ENCODE data around the gene DNAJB6.

DNAJB6 gene

GRCh38 chr7:157457355-157458253, 120.8 kb downstream of the DNAJB6 start:
- 84% methylated on average over 27 of the region's 27 CpGs for WGBS
- Histone ChIP-seq H3K9me3 (ENCODE audit: insufficient read depth, low read depth, low read length) (peaks cover 73% of the 10 kb centered on the region), H3K27me3 (ENCODE audit: insufficient read depth, low read length) (no peaks in the 10 kb centered on the region), H3K9ac (ENCODE audit: low read depth, low read length) (no peak overlapping the region), H3K4me1 (ENCODE audit: insufficient read depth, low read length) (no peaks in the 10 kb centered on the region), H3K36me3 (ENCODE audit: insufficient read depth, low read length) (no peaks in the 10 kb centered on the region), H3K27ac (ENCODE audit: low read depth, low read length) (no peak overlapping the region), H3K4me3 (ENCODE audit: low read length) (no peak overlapping the region)

DNA sequence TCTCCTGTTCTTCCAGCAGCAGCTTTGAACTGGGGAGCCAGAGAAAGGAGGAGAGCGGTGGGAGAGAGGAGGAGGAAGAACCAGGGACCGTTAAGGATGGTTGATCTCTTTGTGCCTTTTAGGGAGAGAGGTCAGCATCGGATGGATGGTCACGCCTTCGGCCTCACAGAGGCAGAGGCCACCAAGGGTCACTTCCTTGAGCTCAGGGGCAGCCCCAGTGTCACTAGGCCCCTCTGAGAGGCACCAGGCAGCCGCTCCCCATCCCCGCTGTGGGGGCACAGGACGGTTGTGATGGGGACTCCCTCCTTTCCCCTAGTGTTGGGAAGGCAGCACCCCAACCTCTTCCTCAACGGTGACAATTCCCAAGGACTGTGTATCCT, 121.4 kb downstream of the DNAJB6 start:
- Histone ChIP-seq H3K27me3 (ENCODE audit: insufficient read depth, low read length) (no peaks in the 10 kb centered on the region), H3K27ac (ENCODE audit: low read depth, low read length) (no peak overlapping the region), H3K4me3 (ENCODE audit: low read length) (no peak overlapping the region), H3K4me1 (ENCODE audit: insufficient read depth, low read length) (no peaks in the 10 kb centered on the region), H3K9me3 (ENCODE audit: insufficient read depth, low read depth, low read length) (peaks cover 78% of the 10 kb centered on the region), H3K36me3 (ENCODE audit: insufficient read depth, low read length) (no peaks in the 10 kb centered on the region), H3K9ac (ENCODE audit: low read depth, low read length) (no peak overlapping the region)
- WGBS = 86% methylated on average over 9 of the region's 9 CpGs

DNA sequence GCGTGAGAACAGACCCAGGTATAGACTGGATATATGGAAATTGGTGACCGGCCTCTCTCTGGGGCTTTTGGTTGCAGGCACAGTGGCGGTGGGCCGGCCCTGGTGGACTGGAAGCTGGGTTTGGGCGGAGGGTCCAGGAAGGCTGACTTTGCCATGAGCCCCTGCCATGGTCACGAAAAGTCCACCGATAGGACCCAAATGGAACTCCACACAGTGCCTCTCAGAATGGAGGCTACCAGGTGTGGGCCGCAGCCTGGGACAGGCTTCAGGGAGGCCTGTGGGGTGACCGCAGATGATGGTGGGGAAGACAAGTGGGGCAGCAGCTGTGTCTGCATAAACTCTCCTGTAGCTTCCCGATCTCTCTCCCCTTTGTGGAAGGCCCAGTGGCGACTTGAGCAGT, 123.2 kb downstream of the DNAJB6 start:
- Histone ChIP-seq H3K27ac (ENCODE audit: low read depth, low read length) (no peak overlapping the region), H3K36me3 (ENCODE audit: insufficient read depth, low read length) (no peaks in the 10 kb centered on the region), H3K4me1 (ENCODE audit: insufficient read depth, low read length) (no peaks in the 10 kb centered on the region), H3K27me3 (ENCODE audit: insufficient read depth, low read length) (no peaks in the 10 kb centered on the region), H3K4me3 (ENCODE audit: low read length) (no peak overlapping the region), H3K9me3 (ENCODE audit: insufficient read depth, low read depth, low read length) (peaks cover 83% of the 10 kb centered on the region), H3K9ac (ENCODE audit: low read depth, low read length) (no peak overlapping the region)
- 90% methylated on average over 11 of the region's 11 CpGs for WGBS

DNA sequence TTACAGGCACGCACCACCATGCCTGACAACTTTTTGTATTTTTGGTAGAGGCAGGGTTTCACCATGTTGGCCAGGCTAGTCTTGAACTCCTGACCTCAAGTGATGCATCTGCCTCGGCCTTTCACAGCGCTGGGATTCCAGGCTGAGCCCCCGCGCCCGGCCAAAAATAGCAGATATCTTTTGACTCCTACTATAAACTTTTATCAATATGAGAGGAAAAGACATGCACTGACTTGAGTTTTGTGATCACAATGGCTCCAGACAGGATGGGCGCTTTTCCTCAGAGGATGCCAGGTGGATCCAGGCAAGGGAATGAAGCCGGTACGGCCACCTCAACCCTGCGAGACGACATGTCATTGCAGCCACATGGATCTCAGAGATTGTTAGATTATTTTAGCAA, 123.9 kb downstream of the DNAJB6 start:
- Histone ChIP-seq H3K4me1 (ENCODE audit: insufficient read depth, low read length) (no peaks in the 10 kb centered on the region), H3K27ac (ENCODE audit: low read depth, low read length) (no peak overlapping the region), H3K9ac (ENCODE audit: low read depth, low read length) (no peak overlapping the region), H3K36me3 (ENCODE audit: insufficient read depth, low read length) (no peaks in the 10 kb centered on the region), H3K27me3 (ENCODE audit: insufficient read depth, low read length) (no peaks in the 10 kb centered on the region), H3K9me3 (ENCODE audit: insufficient read depth, low read depth, low read length) (peaks cover 81% of the 10 kb centered on the region), H3K4me3 (ENCODE audit: low read length) (no peak overlapping the region)
- 90% methylated on average over 11 of the region's 11 CpGs for WGBS

DNA sequence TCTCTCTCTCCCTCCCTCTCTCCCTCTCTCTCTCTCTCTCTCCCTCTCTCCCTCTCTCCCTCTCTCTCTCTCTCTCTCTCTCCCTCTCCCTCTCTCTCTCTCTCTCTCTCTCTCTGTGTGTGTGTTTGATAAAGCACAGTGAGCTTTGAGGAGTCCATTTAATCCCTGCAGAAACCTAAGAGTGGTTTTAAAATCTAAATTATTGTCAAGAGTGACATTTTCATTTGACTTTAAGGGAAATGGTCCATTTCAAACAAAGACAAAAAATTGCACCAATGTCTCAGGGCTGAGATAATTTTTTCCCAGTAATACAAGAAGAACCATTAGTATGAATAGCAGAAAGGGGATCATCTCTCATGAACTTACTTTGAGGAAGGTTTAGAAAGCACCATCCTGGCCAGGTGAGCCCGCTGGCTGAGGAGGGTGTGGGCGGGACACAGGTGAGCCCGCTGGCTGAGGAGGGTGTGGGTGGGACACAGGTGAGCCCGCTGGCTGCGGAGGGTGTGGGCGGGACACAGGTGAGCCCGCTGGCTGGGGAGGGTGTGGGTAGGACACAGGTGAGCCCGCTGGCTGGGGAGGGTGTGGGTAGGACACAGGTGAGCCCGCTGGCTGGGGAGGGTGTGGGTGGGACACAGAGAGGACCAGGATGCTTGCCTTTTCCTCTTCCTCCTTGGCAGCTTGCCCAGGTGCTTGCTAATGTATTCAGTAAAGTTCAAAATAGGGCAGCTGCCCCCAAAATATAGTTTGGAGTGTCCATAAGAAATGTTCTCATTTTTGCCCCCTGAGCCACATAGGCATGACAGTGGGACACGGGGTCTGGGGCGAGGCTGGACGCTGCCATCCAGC, 125.0 kb downstream of the DNAJB6 start:
- no peaks in the 10 kb centered on the region for H3K27me3 ChIP-seq (ENCODE audit: insufficient read depth, low read length)
- 67% methylated on average over 12 of the region's 12 CpGs for WGBS
- no peak overlapping the region for H3K27ac ChIP-seq (ENCODE audit: low read depth, low read length)

DNA sequence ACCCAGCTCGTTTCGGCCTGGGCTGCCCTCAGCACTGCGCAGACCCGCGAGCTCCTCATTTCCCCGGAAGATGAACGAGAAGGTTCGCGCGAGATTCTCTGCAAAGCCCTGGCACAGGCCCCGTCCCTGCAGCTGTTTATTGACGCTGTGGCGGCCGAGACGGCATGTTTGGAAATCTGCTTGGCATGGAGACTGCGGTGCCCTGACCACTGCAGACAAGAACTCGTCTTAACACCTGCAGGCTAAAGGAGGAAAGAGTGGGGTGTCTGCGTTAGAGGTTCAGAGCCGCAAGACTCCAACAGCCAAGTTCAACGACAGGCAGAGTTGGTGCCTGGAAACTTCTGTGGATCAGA, 125.6 kb downstream of the DNAJB6 start:
- H3K27ac ChIP-seq (ENCODE audit: low read depth, low read length) = no peak overlapping the region
- H3K9ac ChIP-seq (ENCODE audit: low read depth, low read length) = no peak overlapping the region
- H3K36me3 ChIP-seq (ENCODE audit: insufficient read depth, low read length) = no peaks in the 10 kb centered on the region
- no peaks in the 10 kb centered on the region for H3K4me1 ChIP-seq (ENCODE audit: insufficient read depth, low read length)
- H3K9me3 ChIP-seq (ENCODE audit: insufficient read depth, low read depth, low read length) = peaks cover 81% of the 10 kb centered on the region
- no peak overlapping the region for H3K4me3 ChIP-seq (ENCODE audit: low read length)
- H3K27me3 ChIP-seq (ENCODE audit: insufficient read depth, low read length) = no peaks in the 10 kb centered on the region
- WGBS = 86% methylated on average over 20 of the region's 20 CpGs

More for the DNA sequence above, 125.0 kb downstream of the DNAJB6 start:
- H3K9me3 ChIP-seq (ENCODE audit: insufficient read depth, low read depth, low read length) = peaks cover 81% of the 10 kb centered on the region
- no peaks in the 10 kb centered on the region for H3K36me3 ChIP-seq (ENCODE audit: insufficient read depth, low read length)
- no peaks in the 10 kb centered on the region for H3K4me1 ChIP-seq (ENCODE audit: insufficient read depth, low read length)
- H3K9ac ChIP-seq (ENCODE audit: low read depth, low read length) = no peak overlapping the region
- H3K4me3 ChIP-seq (ENCODE audit: low read length) = no peak overlapping the region

DNA sequence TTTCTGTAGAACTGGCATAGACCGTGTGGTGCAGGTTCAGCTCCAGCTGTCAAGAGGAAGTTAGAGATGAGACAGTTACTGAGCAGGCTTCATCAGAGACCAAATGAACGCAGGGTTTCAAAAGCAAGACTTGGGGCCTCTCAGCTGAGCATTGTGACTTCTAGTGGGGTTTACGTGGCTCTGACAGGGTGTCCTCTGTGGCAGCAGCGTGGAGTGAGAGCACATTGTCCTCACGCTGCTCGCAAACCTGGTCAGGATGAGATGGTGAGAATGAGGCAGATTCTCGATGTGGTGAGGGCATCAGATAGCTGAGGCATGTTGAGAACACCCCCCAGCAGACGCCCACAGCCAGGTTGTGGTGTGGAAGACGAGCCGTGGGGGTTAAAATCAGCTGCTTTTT, 126.0 kb downstream of the DNAJB6 start:
- Histone ChIP-seq H3K36me3 (ENCODE audit: insufficient read depth, low read length) (no peaks in the 10 kb centered on the region), H3K4me3 (ENCODE audit: low read length) (no peak overlapping the region), H3K27me3 (ENCODE audit: insufficient read depth, low read length) (no peaks in the 10 kb centered on the region), H3K4me1 (ENCODE audit: insufficient read depth, low read length) (no peaks in the 10 kb centered on the region), H3K27ac (ENCODE audit: low read depth, low read length) (no peak overlapping the region), H3K9ac (ENCODE audit: low read depth, low read length) (no peak overlapping the region), H3K9me3 (ENCODE audit: insufficient read depth, low read depth, low read length) (peaks cover 78% of the 10 kb centered on the region)
- 73% methylated on average over 10 of the region's 10 CpGs for WGBS

DNA sequence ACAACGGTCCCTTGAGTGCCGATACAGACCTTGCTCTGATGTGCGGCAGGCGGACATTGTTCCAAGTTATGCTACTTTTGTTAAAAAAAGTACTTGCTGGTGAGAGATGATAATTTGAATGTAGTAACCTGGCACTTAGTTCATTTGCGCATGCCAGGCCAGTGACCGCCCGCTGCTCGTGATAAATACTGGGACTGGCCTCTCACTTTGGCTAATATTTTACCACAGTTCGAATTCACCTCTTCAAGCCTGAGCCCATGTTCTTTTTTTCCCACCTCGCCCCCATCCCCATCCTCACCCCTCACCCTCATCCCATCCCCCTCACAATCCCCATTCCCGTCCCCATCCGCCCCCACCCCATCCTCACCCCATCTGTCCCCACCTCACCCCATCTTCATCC, 126.4 kb downstream of the DNAJB6 start:
- H3K4me1 ChIP-seq (ENCODE audit: insufficient read depth, low read length) = no peaks in the 10 kb centered on the region
- WGBS = 78% methylated on average over 11 of the region's 12 CpGs
- no peak overlapping the region for H3K4me3 ChIP-seq (ENCODE audit: low read length)
- H3K27ac ChIP-seq (ENCODE audit: low read depth, low read length) = no peak overlapping the region
- H3K27me3 ChIP-seq (ENCODE audit: insufficient read depth, low read length) = no peaks in the 10 kb centered on the region
- peaks cover 78% of the 10 kb centered on the region for H3K9me3 ChIP-seq (ENCODE audit: insufficient read depth, low read depth, low read length)
- no peaks in the 10 kb centered on the region for H3K36me3 ChIP-seq (ENCODE audit: insufficient read depth, low read length)
- no peak overlapping the region for H3K9ac ChIP-seq (ENCODE audit: low read depth, low read length)

GRCh38 chr7:157464111-157464970, 127.5 kb downstream of the DNAJB6 start:
- Histone ChIP-seq H3K36me3 (ENCODE audit: insufficient read depth, low read length) (no peaks in the 10 kb centered on the region), H3K27ac (ENCODE audit: low read depth, low read length) (no peak overlapping the region), H3K4me1 (ENCODE audit: insufficient read depth, low read length) (no peaks in the 10 kb centered on the region), H3K9me3 (ENCODE audit: insufficient read depth, low read depth, low read length) (peaks cover 77% of the 10 kb centered on the region), H3K4me3 (ENCODE audit: low read length) (no peak overlapping the region), H3K27me3 (ENCODE audit: insufficient read depth, low read length) (no peaks in the 10 kb centered on the region), H3K9ac (ENCODE audit: low read depth, low read length) (no peak overlapping the region)
- WGBS = 69% methylated on average over 15 of the region's 15 CpGs

DNA sequence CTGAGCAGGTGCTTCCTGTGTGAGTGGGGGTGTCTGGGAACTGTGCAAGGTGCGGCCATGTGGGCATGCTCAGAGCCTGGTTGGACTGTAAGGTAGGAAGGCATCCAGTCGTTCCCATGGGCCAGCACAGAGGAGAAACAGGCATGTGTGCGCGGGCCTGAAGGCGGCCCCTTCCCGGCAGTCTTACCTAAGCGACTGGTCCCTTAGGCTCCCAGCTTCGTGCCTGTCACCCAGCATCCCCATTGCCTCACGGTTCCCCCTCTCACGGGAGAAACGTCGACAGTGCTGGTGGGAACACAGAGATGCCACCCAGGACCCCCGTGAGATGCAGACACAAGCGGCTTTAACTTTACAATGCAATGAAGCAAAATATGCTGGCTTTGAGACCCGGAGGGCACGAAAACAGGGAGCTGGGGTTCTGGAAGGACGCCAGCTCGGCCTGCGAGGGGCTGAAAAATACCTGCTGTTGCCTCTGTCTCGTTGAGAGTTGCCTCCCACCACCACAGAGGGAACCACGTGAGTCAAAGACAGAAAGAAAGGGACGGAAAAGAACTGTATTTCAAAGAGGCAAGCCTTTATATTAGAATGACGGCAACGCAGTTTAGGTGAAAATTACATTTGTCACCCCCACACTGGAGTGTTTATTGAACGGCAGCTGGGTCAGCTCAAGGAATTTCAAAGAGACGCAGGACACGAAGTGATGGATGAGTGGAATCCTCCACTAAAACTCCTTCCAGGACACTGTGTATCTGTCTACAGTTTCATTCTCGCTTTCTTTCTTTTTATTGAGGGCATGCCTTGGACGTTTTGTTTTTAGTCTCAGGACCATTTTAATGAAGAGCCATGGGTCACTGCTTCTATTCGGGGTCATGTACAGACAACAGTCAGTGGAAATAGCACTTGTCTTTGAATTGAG, 128.4 kb downstream of the DNAJB6 start:
- H3K27me3 ChIP-seq (ENCODE audit: insufficient read depth, low read length) = no peaks in the 10 kb centered on the region
- peaks cover 77% of the 10 kb centered on the region for H3K9me3 ChIP-seq (ENCODE audit: insufficient read depth, low read depth, low read length)
- 81% methylated on average over 30 of the region's 30 CpGs for WGBS
- H3K9ac ChIP-seq (ENCODE audit: low read depth, low read length) = no peak overlapping the region
- H3K36me3 ChIP-seq (ENCODE audit: insufficient read depth, low read length) = no peaks in the 10 kb centered on the region
- no peak overlapping the region for H3K27ac ChIP-seq (ENCODE audit: low read depth, low read length)
- no peak overlapping the region for H3K4me3 ChIP-seq (ENCODE audit: low read length)
- H3K4me1 ChIP-seq (ENCODE audit: insufficient read depth, low read length) = no peaks in the 10 kb centered on the region
